Caco-2 (cell line): Measurements from ENCODE around the gene FOXB2. TPM values are rescaled to one million over a fixed set of nuclear protein-coding genes. Genes with fewer than 3 reads are reported as not detected.

Experiments used
- BruUV-seq: library from RNA; stranded (reverse); fragments of 400-500 nt; replicated peaks from 2 replicates; lab custom pipeline; 2021; lab: Mats Ljungman, UMichigan
- CTCF ChIA-PET: fragments of 300-600 bp; sonication (Branson Sonifier 250); formaldehyde crosslinking; loops from one replicate; lab custom pipeline; 2022; ENCODE audit warnings: antibody characterized with exemption; lab: Charles Lee
- POLR2A ChIA-PET: fragments of 300-600 bp; sonication (Branson Sonifier 250); formaldehyde crosslinking; loops from one replicate; lab custom pipeline; 2022; ENCODE audit warnings: antibody characterized with exemption; lab: Charles Lee
- DNase-seq, 2 experiments: peaks; one replicate each; pipeline versions ENCODE4 v3.0.0 to v3.0.0-alpha.2; 2020 to 2022
- H3K27me3 ChIP-seq: replicated peaks from 2 replicates; pipeline ENCODE4 v1.6.0; 2011; ENCODE audit warnings: low read length; ENCODE audit not compliant: control insufficient read depth, insufficient read depth
- H3K36me3 ChIP-seq: 2 replicates; pipeline ENCODE4 v1.5.1; 2011; ENCODE audit warnings: low read length; ENCODE audit not compliant: control insufficient read depth, insufficient read depth
- H3K4me1 ChIP-seq: fragments of 250-450 bp; sonication (Bioruptor Pico); 2 replicates; pipeline ENCODE4 v1.5.1; 2020; ENCODE audit warnings: mild to moderate bottlenecking
- H3K4me3 ChIP-seq: 2 replicates; pipeline ENCODE4 v1.5.1; 2011; ENCODE audit warnings: low read depth, mild to moderate bottlenecking, control low read depth, low read length
- H3K9me3 ChIP-seq: fragments of 250-450 bp; sonication (Bioruptor Pico); 2 replicates; pipeline ENCODE4 v1.5.1; 2020; ENCODE audit warnings: mild to moderate bottlenecking, moderate library complexity
- H3K27ac Mint-ChIP-seq: one replicate; pipeline ENCODE4 v1.8.0; 2022; ENCODE audit warnings: mixed read lengths; ENCODE audit not compliant: unreplicated experiment
- H3K27me3 Mint-ChIP-seq: one replicate; pipeline ENCODE4 v1.8.0; 2022; ENCODE audit warnings: mixed read lengths; ENCODE audit not compliant: insufficient read depth, unreplicated experiment
- H3K36me3 Mint-ChIP-seq: one replicate; pipeline ENCODE4 v1.8.0; 2022; ENCODE audit warnings: mild to moderate bottlenecking, mixed read lengths; ENCODE audit not compliant: insufficient read depth, unreplicated experiment
- H3K4me1 Mint-ChIP-seq: one replicate; pipeline ENCODE4 v1.8.0; 2022; ENCODE audit warnings: low read depth, mixed read lengths; ENCODE audit not compliant: unreplicated experiment
- H3K4me3 Mint-ChIP-seq: one replicate; pipeline ENCODE4 v1.8.0; 2022; ENCODE audit warnings: mild to moderate bottlenecking, moderate library complexity, mixed read lengths; ENCODE audit not compliant: unreplicated experiment
- H3K9me3 Mint-ChIP-seq: one replicate; pipeline ENCODE4 v1.8.0; 2022; ENCODE audit warnings: mixed read lengths; ENCODE audit not compliant: unreplicated experiment
- CTCF ChIP-seq, 2 experiments: fragments of 200-600 bp in 1 of 2; IDR thresholded peaks; 1 replicate in 1 of 2; 2 replicates in 1 of 2; pipeline versions ENCODE4 v1.5.1 to v1.8.0; 2011 to 2022; ENCODE audit warnings: antibody characterized with exemption in 1 of 2, control low read depth in 1 of 2, inconsistent platforms in 1 of 2, low read depth in 1 of 2, low read length in 1 of 2, mild to moderate bottlenecking in 1 of 2, moderate library complexity in 1 of 2; ENCODE audit not compliant: insufficient read depth in 1 of 2, severe bottlenecking in 1 of 2, unreplicated experiment in 1 of 2
- intact Hi-C: fragments of 100-400 bp; cut with micrococcal nuclease; formaldehyde crosslinking; loops from one replicate; pipeline ENCODE4 v1.10.0; 2022; ENCODE audit not compliant: unreplicated experiment
- total RNA-seq: library from RNA; stranded (reverse); gene quantifications from 2 replicates; pipeline ENCODE4 v1.2.3, GENCODE V29; 2022

FOXB2 gene
- total RNA-seq, 1 experiment from 2014 or later, result not detected

- H3K27me3 Mint-ChIP-seq, result no peaks in the 10 kb centered on the region
Observed at GRCh38 chr9:77003366-77003765, 16.1 kb upstream of the FOXB2 start.

GRCh38 chr9:77005216-77005615, 14.2 kb upstream of the FOXB2 start:
- H3K9me3 ChIP-seq, result no peaks in the 10 kb centered on the region
- no peaks in the 10 kb centered on the region for H3K36me3 Mint-ChIP-seq
- no peak overlapping the region for H3K4me3 ChIP-seq
- BruUV-seq, result no TSS peak
- intact Hi-C loops, result no loop called here
- H3K4me3 Mint-ChIP-seq, result no peak overlapping the region
- no peaks in the 10 kb centered on the region for H3K4me1 ChIP-seq
- TF ChIP-seq CTCF (IDR thresholded peaks at IDR 0.05; ENCODE audit: insufficient read depth in 1 of 2, low read depth in 1 of 2, low read length in 1 of 2, severe bottlenecking in 1 of 2, unreplicated experiment in 1 of 2), result no peak
- no peaks in the 10 kb centered on the region for H3K36me3 ChIP-seq
- H3K27me3 Mint-ChIP-seq, result no peaks in the 10 kb centered on the region
- no peak for DNase-seq
- no peak overlapping the region for H3K27ac Mint-ChIP-seq
- CTCF ChIA-PET, result no interaction called here
- POLR2A ChIA-PET, result no interaction called here
- no peaks in the 10 kb centered on the region for H3K27me3 ChIP-seq
- H3K9me3 Mint-ChIP-seq, result no peaks in the 10 kb centered on the region
- H3K4me1 Mint-ChIP-seq, result no peaks in the 10 kb centered on the region

More at GRCh38 chr9:77003366-77003765, 16.1 kb upstream of the FOXB2 start:
- no peak for DNase-seq
- H3K27ac Mint-ChIP-seq, result no peak overlapping the region
- no peaks in the 10 kb centered on the region for H3K9me3 Mint-ChIP-seq
- intact Hi-C loops, result no loop called here
- Histone ChIP-seq H3K36me3 (no peaks in the 10 kb centered on the region), H3K9me3 (no peaks in the 10 kb centered on the region), H3K4me1 (no peaks in the 10 kb centered on the region), H3K4me3 (no peak overlapping the region), H3K27me3 (no peaks in the 10 kb centered on the region)
- no peak overlapping the region for H3K4me3 Mint-ChIP-seq
- TF ChIP-seq CTCF (IDR thresholded peaks at IDR 0.05; ENCODE audit: insufficient read depth in 1 of 2, low read depth in 1 of 2, low read length in 1 of 2, severe bottlenecking in 1 of 2, unreplicated experiment in 1 of 2), result no peak
- ChIA-PET CTCF (no interaction called here), POLR2A (no interaction called here)
- H3K4me1 Mint-ChIP-seq, result no peaks in the 10 kb centered on the region
- BruUV-seq, result no TSS peak
- H3K36me3 Mint-ChIP-seq, result no peaks in the 10 kb centered on the region

GRCh38 chr9:77010527-77010926, 8.9 kb upstream of the FOXB2 start:
- H3K36me3 Mint-ChIP-seq, result no peaks in the 10 kb centered on the region
- TF ChIP-seq CTCF (IDR thresholded peaks at IDR 0.05; ENCODE audit: insufficient read depth in 1 of 2, low read depth in 1 of 2, low read length in 1 of 2, severe bottlenecking in 1 of 2, unreplicated experiment in 1 of 2), result no peak
- H3K27ac Mint-ChIP-seq, result no peak overlapping the region
- H3K9me3 ChIP-seq, result no peaks in the 10 kb centered on the region
- intact Hi-C loops, result no loop called here
- H3K4me1 ChIP-seq, result no peaks in the 10 kb centered on the region
- BruUV-seq, result no TSS peak
- H3K36me3 ChIP-seq, result no peaks in the 10 kb centered on the region
- no peaks in the 10 kb centered on the region for H3K4me1 Mint-ChIP-seq
- no peaks in the 10 kb centered on the region for H3K9me3 Mint-ChIP-seq
- no peaks in the 10 kb centered on the region for H3K27me3 Mint-ChIP-seq
- no peak overlapping the region for H3K4me3 ChIP-seq
- DNase-seq, result no peak
- ChIA-PET POLR2A (no interaction called here), CTCF (no interaction called here)
- no peak overlapping the region for H3K4me3 Mint-ChIP-seq
- H3K27me3 ChIP-seq, result no peaks in the 10 kb centered on the region
